Activated CD4-positive, alpha-beta T cell treated with anti-CD3 and anti-CD28 coated beads, Interleukin-2, amount 50 U/mL, for 48 hours (primary cell): Measurements from ENCODE around the gene APOB.

Source experiments
- DNase-seq, 2 experiments: peaks; one replicate each; pipeline ENCODE4 v3.0.0-alpha.2; 2020

APOB gene

DNA sequence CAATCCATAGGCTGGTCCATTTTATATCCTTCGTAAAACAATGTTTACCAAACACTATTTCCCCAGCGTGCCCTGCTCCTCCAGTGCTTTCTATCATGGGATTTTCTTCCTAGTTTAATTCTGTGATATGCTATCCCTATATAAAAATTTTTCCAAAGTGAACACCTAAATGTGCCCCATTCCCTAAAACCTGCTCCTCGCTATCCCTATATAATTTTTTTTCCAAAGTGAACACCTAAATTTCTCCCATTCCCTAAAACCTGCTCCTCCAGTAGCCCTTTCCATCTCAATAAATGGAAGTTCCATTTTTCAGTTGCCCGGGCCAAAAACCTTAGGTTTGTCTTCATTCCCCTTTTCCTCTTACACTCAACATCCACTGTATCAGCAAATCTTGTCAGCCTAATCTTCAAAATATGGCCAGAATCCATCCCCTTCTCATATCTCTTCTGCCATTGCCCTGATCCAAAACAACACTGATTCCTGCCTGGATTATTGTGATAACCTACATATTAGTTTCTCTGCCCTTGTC, 26.1 kb downstream of the APOB start:
- no peak for DNase-seq

DNA sequence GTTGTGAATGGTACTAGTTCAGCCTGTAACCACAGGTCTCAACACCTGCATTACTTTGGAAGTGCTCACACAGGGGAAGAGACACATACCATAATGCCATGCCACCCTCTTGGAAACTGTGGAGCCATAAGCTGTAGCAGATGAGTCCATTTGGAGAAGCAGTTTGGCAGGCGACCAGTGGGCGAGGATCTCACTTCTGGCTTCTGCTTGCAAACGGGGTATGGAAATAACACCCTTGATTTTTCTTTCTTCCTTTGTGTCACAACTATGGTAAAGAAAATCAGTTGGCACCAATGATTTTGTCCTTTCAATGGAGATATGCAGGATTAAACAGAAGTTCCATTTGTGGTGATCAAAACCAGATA, 28.6 kb downstream of the APOB start:
- DNase-seq: no peak

DNA sequence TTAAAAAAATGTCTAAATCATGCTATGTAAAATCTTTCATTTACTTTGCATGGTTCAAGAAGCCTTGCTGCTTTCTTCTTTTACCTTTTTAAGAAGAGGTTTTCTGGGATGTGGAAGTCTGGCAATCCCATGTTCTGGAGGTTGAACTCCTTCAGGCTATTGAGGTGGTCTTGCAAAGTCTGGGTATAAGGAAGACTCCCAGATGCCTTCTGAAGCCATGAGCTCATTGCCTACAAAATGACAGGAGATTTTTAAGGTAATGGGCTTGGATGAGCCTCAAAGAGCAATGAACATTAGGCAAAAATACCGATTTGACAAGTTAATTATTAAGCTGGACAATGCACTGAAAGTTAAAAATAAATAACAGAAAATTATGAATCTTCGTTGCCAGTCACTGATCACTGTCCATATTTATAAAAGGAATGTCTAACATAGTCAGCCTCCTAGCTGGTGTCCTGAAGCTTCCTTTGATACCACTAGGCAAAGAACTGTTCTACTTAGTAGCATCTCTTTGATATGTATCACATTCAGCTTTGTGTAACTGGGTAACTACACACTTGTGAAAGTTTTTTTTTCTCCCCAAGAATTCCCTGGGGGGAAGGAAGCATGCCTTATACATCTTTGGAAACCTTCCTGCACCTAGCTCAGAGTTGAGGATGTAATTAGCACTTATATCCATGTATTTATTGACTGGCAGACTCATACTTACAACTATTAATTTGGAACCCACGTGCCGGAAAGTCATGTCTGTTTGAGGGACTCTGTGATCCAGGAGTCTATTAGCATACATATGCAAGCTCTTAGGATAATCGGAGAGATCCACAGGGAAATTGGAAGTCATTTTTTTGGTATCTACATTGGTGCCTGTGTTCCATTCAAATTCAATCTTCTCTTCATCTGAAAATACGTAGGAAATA, 29.3 kb downstream of the APOB start:
- DNase-seq: no peak

DNA sequence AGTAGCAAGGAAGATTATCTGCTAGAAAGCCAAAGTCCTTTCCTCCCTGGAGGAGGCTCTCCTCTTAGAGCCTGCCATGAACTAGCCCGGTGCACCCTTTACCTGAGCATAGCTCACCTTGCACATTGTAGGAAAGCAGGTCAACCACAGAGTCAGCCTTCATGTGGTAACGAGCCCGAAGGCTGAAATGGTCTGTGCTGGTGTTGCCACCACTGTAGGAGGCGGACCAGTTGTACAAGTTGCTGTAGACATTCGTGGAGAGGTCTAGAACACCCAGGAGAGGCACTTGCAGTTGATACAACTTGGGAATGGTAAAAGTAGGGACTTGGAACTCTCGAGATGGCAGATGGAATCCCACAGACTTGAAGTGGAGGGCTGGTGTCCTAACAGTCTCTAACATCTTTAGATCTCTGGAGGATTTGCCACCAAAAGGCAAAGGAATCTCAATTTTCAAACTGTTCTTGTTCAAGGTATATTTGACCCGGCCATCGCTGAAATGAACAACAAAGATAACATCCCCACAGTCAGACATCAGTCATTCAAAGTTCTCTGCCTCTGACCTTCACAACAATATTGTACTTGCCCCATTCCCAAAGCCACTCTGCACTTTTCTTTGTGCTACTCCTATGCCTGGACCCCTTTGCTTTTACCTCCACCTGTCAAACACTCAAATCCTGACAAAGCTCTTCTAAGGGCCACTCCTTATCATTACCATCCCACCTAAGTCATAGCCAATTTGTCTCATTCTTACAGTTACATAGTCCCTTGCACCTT, 30.6 kb downstream of the APOB start:
- no peak for DNase-seq

DNA sequence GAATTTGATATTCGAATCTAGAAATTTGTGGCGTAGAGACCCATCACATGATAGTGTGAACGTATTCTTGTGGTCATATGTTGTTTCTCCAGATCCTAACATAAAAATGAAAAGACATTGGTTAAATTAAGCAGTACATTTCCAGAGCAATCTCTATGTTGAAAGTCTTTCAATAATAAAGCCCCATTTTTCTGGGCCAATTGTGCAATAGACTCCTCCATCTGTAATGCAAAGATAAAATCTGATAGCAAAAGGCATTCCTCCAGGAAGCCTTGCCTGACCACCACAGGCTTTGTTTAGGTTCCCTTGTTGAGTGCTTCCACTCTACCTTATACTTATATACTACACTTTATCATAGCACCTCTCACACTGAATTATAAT, 31.3 kb downstream of the APOB start:
- DNase-seq: no peak

DNA sequence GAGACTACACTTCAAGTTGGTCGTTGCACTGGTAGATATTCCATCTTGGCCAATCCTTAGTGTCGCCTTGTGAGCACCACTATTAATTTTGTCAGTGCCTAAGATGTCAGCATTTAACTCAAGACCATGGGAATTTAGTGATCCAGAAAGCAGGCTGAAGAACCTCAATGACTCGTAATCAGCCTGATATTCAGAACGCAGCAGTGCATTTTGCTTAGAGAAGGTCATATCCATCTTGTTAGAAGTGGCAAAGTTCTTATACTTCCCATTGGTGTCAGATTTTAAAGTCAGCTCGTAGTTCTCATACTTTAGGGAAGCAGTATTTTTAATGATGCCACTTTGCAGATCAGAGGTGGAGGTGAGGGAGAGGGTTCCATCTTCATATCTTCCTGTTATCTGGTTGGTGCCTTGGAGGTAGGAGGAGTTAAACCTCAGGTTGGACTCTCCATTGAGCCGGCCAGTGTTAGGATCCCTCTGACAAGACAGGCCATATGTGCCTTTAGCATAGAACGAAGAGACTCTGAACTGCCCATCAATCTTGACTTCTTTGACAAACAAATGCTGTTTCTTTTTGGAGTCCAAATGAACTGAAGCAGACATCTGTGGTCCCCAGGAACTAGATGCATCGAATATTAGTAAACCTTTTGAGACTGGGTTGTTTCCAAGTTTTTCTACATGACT, 31.9 kb downstream of the APOB start:
- no peak for DNase-seq

DNA sequence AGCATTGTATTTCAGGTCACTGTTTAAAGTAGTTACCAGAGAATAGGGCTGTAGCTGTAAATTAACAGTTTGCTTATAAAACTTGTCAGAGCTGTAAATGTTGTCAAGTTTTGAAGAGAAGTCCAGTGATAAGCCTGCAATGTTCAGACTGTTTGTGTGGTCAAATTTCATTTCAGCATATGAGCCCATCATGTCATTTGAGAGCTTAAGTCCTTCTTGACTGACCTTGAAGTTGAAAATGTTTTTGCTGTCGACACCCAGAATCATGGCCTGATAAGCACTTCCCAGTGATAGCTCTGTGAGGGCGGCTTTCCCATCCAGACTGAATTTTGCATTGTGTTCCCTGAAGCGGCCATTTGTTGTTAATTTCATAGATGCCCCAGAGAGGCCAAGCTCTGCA, 32.4 kb downstream of the APOB start:
- no peak for DNase-seq

DNA sequence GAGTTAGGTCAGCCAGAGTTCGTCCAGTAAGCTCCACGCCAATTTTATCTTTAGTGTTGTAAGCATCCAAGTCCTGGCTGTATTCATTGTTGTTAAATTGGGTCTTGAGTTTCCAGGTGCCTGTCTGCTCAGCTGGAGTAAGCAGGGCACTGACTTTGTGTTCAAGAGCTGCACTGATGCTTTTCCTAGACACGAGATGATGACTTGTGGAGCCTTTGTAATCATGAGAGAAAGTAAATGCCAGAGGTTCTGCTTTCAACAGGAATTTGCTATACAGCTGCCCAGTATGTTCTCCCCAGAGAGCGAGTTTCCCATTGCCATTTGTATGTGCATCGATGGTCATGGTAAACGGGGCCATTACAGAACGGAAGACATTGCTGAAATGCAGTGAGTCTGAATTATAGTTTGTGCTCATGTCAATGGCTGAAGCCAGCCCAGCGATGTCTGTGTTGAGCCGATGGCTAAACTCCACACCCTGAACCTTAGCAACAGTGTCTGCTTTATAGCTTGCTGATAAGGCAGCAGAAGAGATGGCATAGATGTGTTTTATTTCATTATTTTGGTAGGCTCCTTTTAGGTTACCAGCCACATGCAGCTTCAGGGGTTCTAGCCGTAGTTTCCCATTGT, 32.9 kb downstream of the APOB start:
- DNase-seq: no peak

DNA sequence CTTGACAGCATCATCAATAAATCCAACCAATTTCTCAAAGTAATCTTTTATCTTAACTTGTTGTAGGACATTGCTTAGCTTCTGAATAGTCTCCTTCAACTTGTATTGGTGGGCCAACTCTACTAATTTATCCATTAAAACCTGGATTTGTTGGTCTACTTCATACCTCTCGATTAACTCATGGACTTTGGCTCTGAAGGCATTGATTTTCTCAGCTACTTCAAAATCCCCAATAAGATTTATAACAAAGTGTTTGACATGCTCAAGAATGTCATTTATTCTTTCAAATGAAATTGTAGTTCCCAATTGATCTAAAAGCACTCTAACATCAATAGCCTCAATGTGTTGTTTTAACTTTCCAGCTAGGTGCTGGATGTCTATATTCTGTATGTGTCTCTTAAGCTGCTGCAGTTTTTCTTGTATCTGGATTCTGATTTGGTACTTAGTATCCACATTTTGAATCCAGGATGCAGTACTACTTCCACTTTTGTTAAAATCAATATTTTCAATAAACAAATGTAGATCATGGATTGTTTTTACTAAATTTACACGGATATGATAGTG, 34.1 kb downstream of the APOB start:
- no peak for DNase-seq

DNA sequence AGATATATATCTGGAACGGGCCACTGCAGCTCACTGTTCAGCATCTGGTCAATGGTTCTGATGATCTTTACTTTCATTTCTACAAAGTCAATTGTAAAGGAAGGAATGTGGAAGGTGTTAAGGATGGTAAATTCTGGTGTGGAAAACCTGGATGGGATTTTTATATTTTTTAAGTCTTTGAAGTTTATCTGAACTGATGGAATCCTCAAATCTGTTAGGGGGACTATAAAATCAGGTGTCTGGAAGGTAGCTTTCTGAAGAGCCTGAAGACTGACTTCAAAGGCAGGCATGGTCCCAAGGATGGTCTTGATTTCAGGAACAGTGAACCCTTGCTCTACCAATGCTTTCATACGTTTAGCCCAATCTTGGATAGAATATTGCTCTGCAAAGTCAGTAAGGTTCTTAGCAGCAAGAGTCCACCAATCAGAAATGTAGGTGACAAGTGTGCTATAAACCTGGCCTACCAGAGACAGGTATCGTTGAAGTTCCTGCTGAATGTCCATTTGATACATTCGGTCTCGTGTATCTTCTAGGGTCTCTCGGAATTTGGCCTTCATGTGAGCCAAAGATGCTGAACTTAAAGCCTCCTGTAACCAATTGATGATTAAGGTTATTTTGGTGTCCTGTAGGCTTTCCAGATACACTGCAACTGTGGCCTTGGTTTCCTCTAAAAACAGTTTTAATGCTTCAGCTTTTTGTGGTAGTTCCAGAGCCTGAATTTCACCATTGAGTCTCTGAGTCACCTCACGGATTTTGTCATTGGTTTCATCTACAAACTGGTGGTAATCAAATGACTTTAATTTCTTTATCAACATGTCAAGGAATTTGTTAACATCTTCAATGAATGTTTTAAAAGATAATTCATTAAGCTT, 34.8 kb downstream of the APOB start:
- no peak for DNase-seq

DNA sequence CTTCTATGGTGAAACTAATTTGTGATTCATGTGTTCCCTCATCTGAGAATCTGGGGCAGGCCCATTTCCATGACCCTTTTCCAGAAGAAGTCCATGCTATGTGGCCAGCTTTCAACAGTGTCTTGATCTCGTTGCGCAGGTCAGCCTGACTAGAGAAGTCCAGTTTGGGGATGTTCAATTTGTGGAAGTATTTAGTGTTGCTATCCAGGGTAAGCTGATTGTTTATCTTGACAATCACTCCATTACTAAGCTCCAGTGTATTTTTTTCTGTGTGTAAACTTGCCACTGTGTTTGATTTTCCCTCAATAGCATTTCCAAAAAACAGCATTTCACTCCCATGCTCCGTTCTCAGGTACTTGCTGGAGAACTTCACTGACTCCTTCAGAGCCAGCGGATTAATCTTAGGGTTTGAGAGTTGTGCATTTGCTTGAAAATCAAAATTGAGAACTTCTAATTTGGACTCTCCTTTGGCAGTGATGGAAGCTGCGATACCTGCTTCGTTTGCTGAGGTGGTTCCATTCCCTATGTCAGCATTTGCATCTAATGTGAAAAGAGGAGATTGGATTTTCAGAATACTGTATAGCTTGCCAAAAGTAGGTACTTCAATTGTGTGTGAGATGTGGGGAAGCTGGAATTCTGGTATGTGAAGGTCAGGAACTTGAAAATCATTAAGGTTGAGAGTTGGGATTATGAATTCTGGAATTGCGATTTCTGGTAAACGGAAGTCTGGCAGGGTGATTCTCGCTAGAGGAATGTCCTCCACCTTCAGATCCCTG, 35.7 kb downstream of the APOB start:
- no peak for DNase-seq

DNA sequence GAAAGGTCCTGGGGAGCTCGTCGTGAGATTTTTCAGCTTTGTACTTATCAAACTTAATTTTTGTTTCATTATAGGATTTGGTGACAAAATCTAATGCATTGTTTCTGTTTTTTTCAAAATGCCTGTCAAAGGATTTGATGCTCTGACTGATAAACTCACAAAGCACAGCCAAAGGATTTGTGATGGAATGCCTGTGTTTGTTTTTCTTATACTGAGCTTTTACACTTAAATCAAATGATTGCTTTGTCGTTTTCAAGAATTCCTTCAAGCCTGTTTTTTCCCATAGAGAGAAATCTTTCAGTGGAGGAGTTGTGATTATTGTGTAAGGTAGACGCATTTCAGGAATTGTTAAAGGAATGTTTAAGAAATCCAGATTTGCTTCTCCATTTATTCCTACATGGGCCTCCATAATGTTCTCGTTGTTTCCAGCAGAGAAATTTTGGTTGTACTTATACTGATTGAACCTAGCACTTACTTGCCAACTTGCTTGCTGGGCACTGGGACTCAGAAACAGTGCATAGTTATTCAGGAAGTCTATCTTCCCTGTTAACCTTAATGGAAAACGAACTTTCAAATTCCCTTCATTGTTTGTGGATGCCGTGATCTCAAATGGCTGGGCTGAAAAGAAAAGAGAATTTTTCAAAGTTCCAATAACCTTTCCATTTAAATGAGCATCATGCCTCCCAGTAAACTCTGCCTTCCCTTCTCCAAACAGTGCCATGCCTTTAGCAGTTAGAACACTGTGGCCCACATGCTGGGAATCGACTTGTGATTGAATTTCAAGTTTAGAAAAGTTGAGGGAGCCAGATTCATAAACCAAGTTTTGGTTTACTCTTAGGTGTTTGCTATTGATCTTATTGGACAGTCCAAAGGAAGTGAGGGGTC, 36.5 kb downstream of the APOB start:
- no peak for DNase-seq

DNA sequence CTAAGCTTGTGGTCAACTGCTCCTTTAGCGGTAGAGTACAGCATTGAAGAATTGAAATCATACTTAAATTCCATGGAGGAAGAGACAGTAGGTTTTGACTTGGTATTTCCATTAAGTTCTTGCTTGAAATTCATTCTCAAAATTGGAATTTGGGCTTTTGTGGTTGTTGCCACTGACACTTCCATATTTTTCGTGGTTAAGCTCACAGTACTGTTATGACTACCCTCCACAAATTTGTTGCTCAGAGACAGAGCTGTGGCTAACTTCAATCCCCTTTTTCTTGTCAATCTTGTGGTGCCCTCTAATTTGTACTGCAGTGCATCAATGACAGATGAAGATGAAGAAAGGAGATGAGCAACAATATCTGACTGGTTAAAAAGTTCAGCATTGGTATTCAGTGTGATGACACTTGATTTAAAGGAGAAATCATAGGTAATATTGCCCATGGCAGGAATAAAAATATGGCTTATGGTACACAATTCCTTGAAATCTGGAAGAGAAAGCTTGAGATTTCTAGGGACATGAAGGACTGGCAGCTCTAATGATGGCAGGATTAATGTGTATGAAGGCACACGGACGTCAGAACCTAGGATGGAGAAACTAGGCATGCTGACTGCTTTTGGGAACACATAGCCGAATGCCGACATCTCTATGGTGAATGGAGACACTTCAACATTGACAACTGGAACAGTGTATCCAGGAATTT, 37.3 kb downstream of the APOB start:
- DNase-seq: no peak

DNA sequence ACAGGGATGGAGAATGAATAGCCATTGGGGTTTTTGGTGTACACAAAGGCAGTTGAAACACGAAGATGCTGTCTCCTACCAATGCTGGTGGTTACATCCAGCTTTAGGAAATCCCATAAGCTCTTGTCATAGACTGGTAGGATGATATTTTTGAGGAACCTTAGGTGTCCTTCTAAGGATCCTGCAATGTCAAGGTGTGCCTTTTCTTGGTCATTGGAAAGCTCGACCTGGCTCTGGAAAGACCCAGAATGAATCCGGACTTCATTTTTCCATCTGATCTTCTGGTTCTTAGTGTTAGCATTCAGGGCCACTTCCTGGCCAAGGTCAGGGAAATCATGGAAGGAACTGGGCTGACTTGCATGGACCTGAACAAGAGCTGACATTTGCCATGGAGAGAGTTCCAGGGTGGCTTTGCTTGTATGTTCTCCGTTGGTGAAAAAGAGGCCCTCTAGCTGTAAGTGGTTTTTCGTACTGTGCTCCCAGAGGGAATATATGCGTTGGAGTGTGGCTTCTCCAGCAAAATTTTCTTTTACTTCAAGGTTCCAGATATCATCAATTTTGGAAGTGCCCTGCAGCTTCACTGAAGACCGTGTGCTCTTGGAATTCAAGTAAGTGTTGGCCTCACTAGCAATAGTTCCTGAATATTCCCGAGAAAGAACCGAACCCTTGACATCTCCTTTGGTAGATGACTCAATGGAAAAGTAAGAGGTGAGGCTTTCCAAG, 38.0 kb downstream of the APOB start:
- DNase-seq: no peak

DNA sequence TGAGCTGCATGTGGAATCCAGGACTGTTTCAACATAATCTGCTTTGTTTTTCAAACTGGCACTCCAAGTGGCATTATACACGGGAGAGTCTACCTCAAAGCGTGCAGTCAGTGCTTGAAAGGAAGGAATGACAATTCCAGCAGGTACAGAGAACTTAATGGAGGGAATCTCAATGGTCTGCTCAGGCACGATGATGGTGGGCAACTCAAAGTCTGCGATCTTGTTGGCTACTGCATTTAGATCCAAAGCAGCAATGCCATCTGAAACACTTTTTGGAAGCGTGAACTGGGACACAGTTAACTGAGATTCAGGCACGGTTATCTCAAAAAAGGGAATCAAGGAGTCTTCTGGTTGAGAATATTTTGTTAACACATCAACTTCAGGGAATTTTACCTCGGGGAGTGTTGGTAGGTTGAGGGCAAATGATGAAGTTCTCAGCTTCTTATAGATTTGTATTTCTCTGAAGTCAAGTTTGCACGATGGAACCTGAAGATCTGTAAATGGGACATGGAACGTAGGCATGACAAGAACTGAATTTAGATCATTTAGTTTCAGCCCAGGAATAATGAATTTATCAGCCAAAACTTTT, 38.7 kb downstream of the APOB start:
- DNase-seq: no peak

DNA sequence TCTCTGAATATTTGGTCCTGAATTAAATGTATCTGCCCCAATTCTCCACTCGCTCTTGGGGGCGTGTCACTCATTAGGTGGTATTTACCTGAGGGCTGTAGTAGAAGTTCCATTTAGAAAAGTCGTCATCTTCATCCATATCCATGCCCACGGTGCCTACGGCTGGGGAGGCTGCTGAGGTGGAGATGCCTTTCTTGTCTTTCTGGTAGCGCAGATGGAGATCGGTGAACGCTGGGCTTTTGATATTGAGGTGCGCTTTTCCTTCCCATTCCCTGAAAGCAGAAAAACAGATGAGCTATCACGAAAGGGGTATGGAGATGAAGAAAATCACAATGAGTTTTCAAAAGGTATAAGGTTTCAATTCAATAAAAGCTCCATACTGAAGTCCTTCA, 39.7 kb downstream of the APOB start:
- DNase-seq: no peak

DNA sequence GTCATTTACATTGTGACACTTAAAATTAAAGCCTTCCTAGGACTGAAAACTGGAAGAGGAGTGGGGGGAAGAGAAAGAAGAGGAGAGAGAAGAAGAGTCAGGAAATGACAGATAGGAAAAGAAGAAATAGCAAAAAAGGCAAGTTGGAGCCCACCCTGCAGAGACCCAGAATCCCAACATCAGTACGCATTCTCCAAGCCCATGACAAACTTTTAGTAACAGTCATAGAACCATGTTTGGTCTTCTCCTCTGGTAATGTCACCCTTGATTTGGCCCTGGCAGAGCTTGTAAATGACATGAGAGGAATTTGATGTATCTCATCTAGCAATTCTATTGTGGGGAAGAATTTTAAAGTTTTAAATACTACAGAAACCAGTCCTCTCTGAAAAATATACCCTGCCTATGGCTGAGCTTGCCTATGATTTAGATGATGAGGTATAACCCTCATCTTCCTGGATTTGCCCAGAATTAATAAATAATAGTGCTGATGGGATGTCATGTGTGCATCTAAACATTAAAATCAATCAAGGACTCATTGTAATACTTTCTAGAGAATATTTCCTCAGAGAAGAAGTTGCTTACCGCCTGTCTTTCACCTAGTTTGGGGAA, 40.2 kb downstream of the APOB start:
- DNase-seq: no peak

DNA sequence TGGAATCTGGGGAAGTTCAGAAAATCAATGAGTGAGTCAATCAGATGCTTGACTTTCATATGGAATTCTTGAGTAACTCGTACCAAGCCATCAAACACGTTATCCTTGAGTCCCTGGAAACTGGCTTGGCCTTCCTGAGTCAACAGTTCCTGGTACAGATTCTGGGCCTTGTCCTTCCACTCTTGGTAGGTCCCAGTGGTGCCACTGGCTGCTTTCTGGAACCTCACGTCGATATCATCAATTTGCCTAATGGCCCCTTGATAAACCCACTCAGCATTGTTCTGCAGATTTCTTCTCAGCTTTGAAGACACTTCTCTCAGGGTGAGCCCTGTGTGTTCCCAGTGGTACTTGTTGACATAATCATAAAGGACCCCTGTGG, 41.1 kb downstream of the APOB start:
- no peak for DNase-seq
